Measurements from ENCODE around the gene GPN2.

The GPN2 gene

DNA sequence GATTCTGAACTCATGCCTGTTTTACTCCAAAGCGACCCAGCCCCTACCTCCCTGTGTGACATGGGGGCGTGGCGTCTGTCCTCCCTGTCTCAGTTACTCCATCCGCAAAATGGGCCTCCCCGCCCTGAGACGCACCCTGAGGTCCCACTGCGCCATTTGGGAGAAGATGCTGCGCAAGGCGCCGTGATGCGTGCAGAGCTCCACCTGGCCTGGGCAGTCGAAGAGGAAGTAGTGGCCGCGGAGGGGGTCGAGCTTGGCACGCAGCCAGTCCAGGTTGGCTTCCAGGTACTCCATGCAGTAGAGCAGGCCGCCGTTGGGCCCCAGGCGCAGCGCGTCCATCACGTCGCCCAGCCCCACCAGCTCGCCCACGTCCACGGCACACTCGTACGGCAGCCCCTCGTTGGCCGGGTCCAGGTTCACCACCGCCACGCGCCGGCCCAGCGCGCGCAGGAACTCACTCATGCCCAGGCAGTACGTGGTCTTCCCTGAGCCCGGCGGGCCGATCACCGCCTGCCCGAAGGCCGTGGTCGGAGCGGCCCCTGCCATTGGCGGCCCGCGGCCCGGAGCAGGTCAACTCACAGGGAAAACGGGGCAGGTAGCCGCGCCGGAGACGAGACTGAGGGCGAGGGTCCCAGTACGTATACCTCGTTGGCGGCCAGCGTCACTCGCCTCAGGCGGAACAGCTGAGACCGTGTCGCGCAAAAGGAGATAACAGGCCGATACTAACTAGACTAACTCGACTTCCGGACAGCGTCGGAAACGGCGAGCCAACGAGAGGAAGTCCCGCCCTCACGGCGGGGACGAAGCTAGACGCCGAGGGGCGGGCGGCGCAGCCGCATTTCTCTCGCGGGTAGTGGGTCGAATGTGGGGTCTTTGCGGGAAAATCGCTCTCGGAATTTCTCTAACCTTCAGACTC lies at the start of gene GPN2:
GPN2 (minus strand) TSS at position 733 of the 916 bp plus-strand sequence; CDS start at position 546, 187 bp downstream.
- peak; percentile 57 to 69 for DNase-seq (ENCODE audit: low read depth in 2 of 2)

- no peak for DNase-seq (ENCODE audit: low read depth in 2 of 2)
These were observed 48.6 kb upstream of the GPN2 start for GRCh38 chr1:26938659-26939025.

DNA sequence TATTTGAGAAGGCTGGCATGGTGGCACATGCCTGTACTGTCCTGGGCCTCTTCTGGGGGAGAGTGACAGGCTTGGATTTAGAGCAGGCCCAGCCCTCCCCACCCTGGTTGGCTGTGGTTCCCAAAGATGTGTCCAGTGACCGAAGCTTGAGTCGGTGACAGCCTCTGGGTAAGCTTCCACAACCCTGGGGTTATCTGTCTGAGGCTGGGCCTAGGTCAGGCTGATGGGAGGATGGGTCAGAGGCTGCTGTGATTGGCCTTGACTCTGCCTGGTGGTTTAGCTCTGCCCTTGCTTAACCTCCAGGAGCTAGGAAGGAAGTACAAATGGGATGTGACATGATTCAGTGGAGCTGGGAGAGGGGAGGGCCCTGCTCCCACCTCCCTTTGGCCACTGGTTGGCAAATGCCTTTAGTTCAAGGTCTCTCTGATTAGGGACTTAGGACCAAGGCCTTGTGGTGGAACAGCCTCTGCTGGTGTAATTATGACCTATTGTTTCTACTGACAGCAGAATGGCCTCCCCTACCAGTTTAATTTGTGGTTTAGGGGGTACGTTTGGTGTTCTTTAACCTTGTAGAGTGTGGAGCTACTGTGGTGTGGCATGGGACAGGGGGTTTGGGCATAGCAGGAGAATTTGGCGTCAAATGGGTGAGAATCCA lies 48.0 kb upstream of the GPN2 start:
- DNase-seq (ENCODE audit: low read depth in 2 of 2), result no peak

GRCh38 chr1:26936823-26937222 lies 46.7 kb upstream of the GPN2 start:
- no peak for DNase-seq (ENCODE audit: low read depth in 2 of 2)

GRCh38 chr1:26932531-26932930 lies 42.4 kb upstream of the GPN2 start:
- DNase-seq (ENCODE audit: low read depth in 2 of 2), result no peak

DNA sequence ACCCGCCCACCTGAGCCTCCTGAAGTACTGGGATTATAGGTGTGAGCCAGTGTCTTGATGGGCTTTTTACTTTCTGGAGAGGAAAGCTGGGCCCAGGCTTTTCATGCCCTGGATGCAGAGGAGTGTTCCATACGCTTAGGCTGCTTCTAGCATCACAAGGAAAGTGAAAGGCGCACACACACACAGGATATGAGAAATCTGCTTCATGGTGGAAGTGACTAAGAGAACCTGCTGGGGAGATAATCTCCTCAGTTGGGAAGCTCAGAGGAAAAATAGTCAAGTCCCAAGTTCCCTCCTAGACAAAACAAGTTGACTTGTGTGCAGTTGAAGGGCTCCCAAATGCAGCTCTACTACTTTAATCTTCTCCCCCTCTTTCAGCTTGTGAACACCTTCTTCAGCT lies 33.6 kb upstream of the GPN2 start:
- DNase-seq (ENCODE audit: low read depth in 2 of 2), result no peak

DNA sequence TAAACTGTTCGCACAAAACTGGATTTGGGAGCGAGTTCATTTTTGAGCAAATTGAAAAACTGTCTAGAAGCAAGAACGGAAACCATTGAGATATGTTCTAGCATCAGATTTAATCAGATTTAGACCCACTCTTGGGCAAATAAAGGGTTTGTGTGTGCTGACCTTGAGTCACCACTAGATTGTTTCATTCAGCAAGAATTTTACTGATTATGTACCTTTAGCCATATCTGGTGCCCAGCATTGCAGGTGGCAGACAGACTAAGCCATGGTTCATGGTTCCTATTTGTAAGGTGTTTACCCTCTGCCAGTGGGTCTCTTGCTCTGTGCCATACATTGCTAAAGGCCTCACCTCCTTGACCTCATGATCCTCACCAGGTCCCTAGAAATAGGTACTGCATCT lies 32.8 kb upstream of the GPN2 start:
- DNase-seq (ENCODE audit: low read depth in 2 of 2), result no peak

GRCh38 chr1:26922431-26922729 lies 32.3 kb upstream of the GPN2 start:
- no peak for DNase-seq (ENCODE audit: low read depth in 2 of 2)

- DNase-seq (ENCODE audit: low read depth in 2 of 2), result peak; percentile 93 to 96
These were observed 31.7 kb upstream of the GPN2 start, which contains the start of gene NUDC for GRCh38 chr1:26921540-26922430. Gene NUDC (plus strand): TSS chr1:26921743. CDS start chr1:26921849, 106 bp downstream.

DNA sequence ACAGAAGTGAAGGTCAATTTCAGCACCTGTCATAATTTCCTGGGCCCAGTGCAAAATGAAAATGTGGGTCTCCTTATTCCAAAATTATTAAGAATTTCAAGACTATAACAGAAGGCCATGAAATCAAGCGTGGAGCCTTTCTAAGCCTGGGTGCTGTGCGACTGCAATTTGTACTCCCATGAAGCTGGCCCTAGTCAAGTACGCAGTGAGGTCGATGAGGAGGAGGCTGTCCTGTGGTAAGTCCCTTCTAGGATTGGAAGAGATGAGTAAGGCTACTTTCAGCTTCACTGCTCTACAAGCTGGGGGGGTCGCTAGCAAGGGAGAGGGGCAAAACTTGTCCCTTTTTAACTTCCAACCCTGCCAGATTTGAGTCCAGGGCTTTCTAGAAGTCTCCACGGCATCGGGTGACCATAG lies 31.1 kb upstream of the GPN2 start:
- no peak for DNase-seq (ENCODE audit: low read depth in 2 of 2)

GRCh38 chr1:26915204-26915842 lies 25.2 kb upstream of the GPN2 start:
- DNase-seq (ENCODE audit: low read depth in 2 of 2), result no peak

DNA sequence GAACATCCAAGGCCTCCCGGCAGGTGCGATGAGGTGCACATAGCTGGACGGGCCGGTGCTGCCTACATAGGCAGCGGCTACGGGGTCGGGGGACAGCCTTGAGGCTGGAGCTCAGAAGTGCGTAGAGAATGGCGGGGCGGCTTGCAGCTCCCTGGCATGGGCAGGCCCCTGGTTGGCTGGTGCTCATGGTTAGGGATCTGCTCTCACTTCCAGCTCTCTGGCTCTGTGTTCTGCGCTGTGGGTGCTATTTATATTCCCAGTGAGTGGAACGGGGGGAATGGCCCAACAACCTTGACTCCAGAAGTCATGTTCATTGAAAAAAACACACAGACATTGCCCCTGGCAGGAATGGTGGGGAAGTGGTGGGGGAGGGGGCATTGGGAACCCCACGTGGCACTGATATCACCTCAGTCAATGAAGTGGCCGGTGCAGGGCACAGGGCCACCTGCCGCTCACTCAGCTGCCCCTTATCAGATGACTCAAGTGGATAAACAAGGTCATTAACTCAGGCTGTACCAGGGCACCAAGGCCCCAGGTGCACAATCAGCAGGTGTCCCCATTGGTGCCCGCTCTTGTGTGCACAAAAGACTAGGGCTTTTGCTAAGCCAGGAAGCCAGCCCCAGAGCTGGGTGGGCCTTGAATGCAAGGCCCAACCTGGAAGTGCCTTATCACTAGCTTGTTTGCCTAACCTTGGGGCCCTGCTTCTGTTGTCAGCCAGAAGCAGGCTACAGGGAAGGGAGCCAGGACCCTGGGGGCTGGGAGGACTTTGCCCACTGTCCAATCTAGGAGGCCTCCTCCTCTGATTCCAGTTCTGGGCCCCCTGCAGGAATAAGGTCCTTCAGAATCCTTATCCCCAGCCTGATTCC lies 23.9 kb upstream of the GPN2 start, which contains the start of gene NR0B2:
NR0B2 (minus strand) TSS at position 222 of the 866 bp plus-strand sequence; CDS start at position 187, 35 bp downstream.
- DNase-seq (ENCODE audit: low read depth in 2 of 2), result no peak

GRCh38 chr1:26913389-26913753 lies 23.3 kb upstream of the GPN2 start:
- no peak for DNase-seq (ENCODE audit: low read depth in 2 of 2)

- no peak for DNase-seq (ENCODE audit: low read depth in 2 of 2)
These were observed 22.0 kb upstream of the GPN2 start for GRCh38 chr1:26912147-26912490.

DNA sequence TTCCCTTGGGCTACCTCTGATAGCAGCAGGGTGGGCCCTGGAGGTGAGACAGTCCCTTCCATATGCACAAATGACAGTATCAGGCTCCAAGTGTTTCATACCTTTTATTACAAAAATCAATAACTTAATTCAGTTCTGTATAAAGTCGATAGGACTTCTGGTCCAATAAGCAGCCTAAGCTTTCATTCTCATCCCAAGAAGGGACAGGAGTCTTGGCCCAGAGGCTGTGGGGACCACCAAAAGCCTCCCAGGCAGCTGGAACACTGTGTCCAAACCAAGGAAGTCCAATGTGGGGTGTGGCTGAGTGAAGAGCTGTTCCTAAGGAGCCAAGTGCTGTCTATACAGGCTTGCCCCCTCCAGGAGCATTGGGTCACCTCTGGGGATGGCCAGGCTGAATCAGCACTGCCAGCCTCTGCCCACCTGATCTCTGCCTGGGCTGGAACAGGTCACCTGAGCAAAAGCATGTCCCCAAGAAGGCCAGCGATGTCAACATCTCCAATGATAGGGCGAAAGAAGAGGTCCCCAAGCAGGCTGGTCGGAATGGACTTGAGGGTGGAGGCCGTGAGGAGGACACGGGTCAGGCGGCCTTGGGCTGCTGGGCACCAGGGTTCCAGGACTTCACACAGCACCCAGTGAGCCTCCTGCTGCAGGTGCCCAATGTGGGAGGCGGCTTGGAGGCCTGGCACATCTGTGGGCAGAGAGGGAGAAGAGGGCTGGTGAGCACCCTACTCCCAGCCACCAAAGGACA lies 21.5 kb upstream of the GPN2 start:
- DNase-seq (ENCODE audit: low read depth in 2 of 2), result no peak

GRCh38 chr1:26910343-26911160 lies 20.5 kb upstream of the GPN2 start:
- DNase-seq (ENCODE audit: low read depth in 2 of 2), result no peak

DNA sequence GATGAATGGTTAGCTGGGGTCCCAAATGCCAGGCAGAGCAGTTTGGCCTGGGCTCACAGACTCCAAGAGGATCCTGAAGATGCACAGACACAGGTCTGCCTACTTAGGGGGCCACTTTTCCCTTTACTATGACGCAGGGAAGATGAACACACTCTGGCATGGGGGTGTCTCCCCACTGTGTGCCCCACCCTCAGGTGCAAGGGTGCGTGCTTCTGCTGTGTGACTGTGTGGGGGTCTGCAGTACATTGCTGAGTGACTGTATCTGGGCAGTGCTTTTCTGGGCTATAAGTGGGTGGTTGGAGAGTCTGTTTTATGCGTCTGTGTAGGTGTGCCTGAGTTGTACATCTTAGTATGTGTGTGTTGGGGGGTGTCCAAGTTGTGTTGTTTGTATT lies 19.9 kb upstream of the GPN2 start:
- no peak for DNase-seq (ENCODE audit: low read depth in 2 of 2)

GRCh38 chr1:26907071-26907917 lies 17.2 kb upstream of the GPN2 start:
- no peak for DNase-seq (ENCODE audit: low read depth in 2 of 2)
